K562 (cell line): ENCODE results near the gene SERINC3. TPM values are rescaled to one million over a fixed set of nuclear protein-coding genes. Genes with fewer than 3 reads are reported as not detected.

ENCODE experiments used
- ARID3A ChIP-seq: IDR thresholded peaks from 2 replicates; pipeline ENCODE4 v1.6.1; 2012; ENCODE audit warnings: low read depth, low read length, improper control_type of control experiment, borderline replicate concordance
- CEBPG ChIP-seq, 3 experiments: fragments of 200-800 bp in 1 of 3; sonication (Bioruptor generic) in 1 of 3; sonication (generic) in 1 of 3; formaldehyde crosslinking in 1 of 3; IDR thresholded peaks in 2 of 3; conservative IDR thresholded peaks in 1 of 3; 2 replicates each; pipeline versions ENCODE4 v1.6.1 to v1.8.0; 2016 to 2022; ENCODE audit warnings: missing compliant biosample characterization in 2 of 3, missing genetic modification characterization in 2 of 3, mild to moderate bottlenecking in 1 of 3, missing genetic modification reagents in 1 of 3
- CREB1 ChIP-seq, 2 experiments: sonication (generic) in 1 of 2; formaldehyde crosslinking in 1 of 2; IDR thresholded peaks; 2 replicates each; pipeline versions ENCODE4 v1.6.1 to v1.8.0; 2012 to 2022; ENCODE audit warnings: inconsistent platforms in 1 of 2, mild to moderate bottlenecking in 1 of 2, missing genetic modification reagents in 1 of 2, moderate library complexity in 1 of 2
- CREBBP ChIP-seq: IDR thresholded peaks from one replicate; pipeline ENCODE4 v1.6.1; 2012; ENCODE audit warnings: low read depth, mild to moderate bottlenecking, control low read depth, inconsistent platforms, low read length
- ETS1 ChIP-seq: conservative IDR thresholded peaks from 2 replicates; pipeline ENCODE4 v1.6.1; 2011; ENCODE audit warnings: low read depth, mild to moderate bottlenecking, low read length; ENCODE audit not compliant: control insufficient read depth
- FOXK1 ChIP-seq: sonication (generic); formaldehyde crosslinking; IDR thresholded peaks from 2 replicates; pipeline ENCODE4 v1.8.0; 2022; ENCODE audit warnings: missing genetic modification reagents, mild to moderate bottlenecking, borderline replicate concordance
- HLTF ChIP-seq: fragments of 450-650 bp; IDR thresholded peaks from 2 replicates; pipeline ENCODE4 v1.6.1; 2016
- HMG20B ChIP-seq: fragments of 250-450 bp; sonication (Bioruptor Pico); IDR thresholded peaks from 2 replicates; pipeline ENCODE4 v1.5.0; 2021; ENCODE audit warnings: mild to moderate bottlenecking
- KLF16 ChIP-seq: IDR thresholded peaks from 2 replicates; pipeline ENCODE4 v1.6.1; 2016; ENCODE audit warnings: antibody characterized with exemption
- MBD2 ChIP-seq: sonication (generic); IDR thresholded peaks from 2 replicates; pipeline ENCODE4 v1.6.1; 2016; ENCODE audit warnings: low read depth, borderline replicate concordance
- MEIS2 ChIP-seq: fragments of 450-650 bp; IDR thresholded peaks from 2 replicates; pipeline ENCODE4 v1.6.1; 2014; ENCODE audit warnings: mild to moderate bottlenecking; ENCODE audit not compliant: partially characterized antibody
- NFYB ChIP-seq: IDR thresholded peaks from 2 replicates; pipeline ENCODE4 v1.6.1; 2011; ENCODE audit warnings: mild to moderate bottlenecking, moderate library complexity; ENCODE audit not compliant: insufficient read length; ENCODE audit errors: extremely low read depth
- NR2C1 ChIP-seq, 2 experiments: fragments of 450-650 bp; IDR thresholded peaks; 2 replicates each; pipeline ENCODE4 v1.6.1; 2017; ENCODE audit warnings: mild to moderate bottlenecking in 2 of 2, antibody characterized with exemption in 1 of 2, inconsistent platforms in 1 of 2, missing compliant biosample characterization in 1 of 2, missing genetic modification characterization in 1 of 2
- PCBP1 ChIP-seq: fragments of 200-400 bp; formaldehyde crosslinking; IDR thresholded peaks from 2 replicates; pipeline ENCODE4 v1.6.1; 2018; ENCODE audit warnings: mild to moderate bottlenecking, low read depth, low read length; ENCODE audit not compliant: poor library complexity, severe bottlenecking
- RBM15 ChIP-seq: fragments of 200-400 bp; formaldehyde crosslinking; IDR thresholded peaks from 2 replicates; pipeline ENCODE4 v1.6.1; 2018; ENCODE audit warnings: mild to moderate bottlenecking, low read length, moderate library complexity; ENCODE audit not compliant: insufficient read depth
- RBM34 ChIP-seq: fragments of 200-400 bp; formaldehyde crosslinking; IDR thresholded peaks from 2 replicates; pipeline ENCODE4 v1.6.1; 2018; ENCODE audit warnings: low read length, borderline replicate concordance; ENCODE audit not compliant: insufficient read depth
- SRF ChIP-seq, 2 experiments: fragments of 250-450, 450-650 bp in 1 of 2; sonication (Bioruptor Pico) in 1 of 2; sonication (generic) in 1 of 2; formaldehyde crosslinking; IDR thresholded peaks; 2 replicates each; pipeline versions ENCODE4 v1.5.0 to v1.5.1; 2020 to 2022; ENCODE audit warnings: mild to moderate bottlenecking in 1 of 2, missing genetic modification reagents in 1 of 2
- TAF15 ChIP-seq: fragments of 200-400 bp; formaldehyde crosslinking; IDR thresholded peaks from 2 replicates; pipeline ENCODE4 v1.6.1; 2017; ENCODE audit warnings: mild to moderate bottlenecking, low read depth, low read length, moderate library complexity
- TCF7L2 ChIP-seq: fragments of 150-350 bp; IDR thresholded peaks from 2 replicates; pipeline ENCODE4 v1.6.1; 2016; ENCODE audit warnings: low read depth, mild to moderate bottlenecking, low read length, moderate library complexity
- THRAP3 ChIP-seq: fragments of 450-650 bp; IDR thresholded peaks from 2 replicates; pipeline ENCODE4 v1.6.1; 2016; ENCODE audit warnings: mild to moderate bottlenecking, inconsistent platforms, borderline replicate concordance
- YBX1 ChIP-seq: fragments of 450-650 bp; IDR thresholded peaks from 2 replicates; pipeline ENCODE4 v1.7.1; 2016; ENCODE audit warnings: mild to moderate bottlenecking
- ZBTB8A ChIP-seq: fragments of 450-650 bp; IDR thresholded peaks from 2 replicates; pipeline ENCODE4 v1.6.1; 2018; ENCODE audit warnings: mild to moderate bottlenecking, moderate library complexity; ENCODE audit not compliant: partially characterized antibody
- ZNF12 ChIP-seq: sonication (generic); formaldehyde crosslinking; IDR thresholded peaks from 2 replicates; pipeline ENCODE4 v1.4.0; 2020; ENCODE audit warnings: mild to moderate bottlenecking, missing genetic modification reagents
- polyA plus RNA-seq, 8 experiments: library from polyadenylated mRNA; depleted of rRNA in 4 of 8; stranded (reverse) in 5 of 8; unstranded in 3 of 8; fragments of >200 nt; fragmentation: Nextera tagmentation in 2 of 8; fragmentation: Illumina TruSeq in 1 of 8; extraction: Ambion mirVana in 2 of 8; extraction: Trizol in 1 of 8; gene quantifications; 2 replicates each; pipeline versions ENCODE4 v1.2.1 to v1.2.3, GENCODE V29; 2011 to 2014; ENCODE audit warnings: inconsistent platforms in 1 of 8, missing spikeins in 1 of 8
- total RNA-seq, 7 experiments: library from RNA; depleted of rRNA in 6 of 7; stranded (reverse); fragments of >200 nt in 6 of 7; fragmentation: Illumina TruSeq in 2 of 7; extraction: Trizol in 2 of 7; gene quantifications; 2 replicates each; pipeline versions ENCODE4 v1.2.1 to v1.2.3, GENCODE V29; 2011 to 2021; ENCODE audit warnings: low replicate concordance in 1 of 7

SERINC3 gene
- total and polyA plus RNA-seq, 9 of the 15 experiments (the other 6 are each of a cell fraction or from before 2014, with no cell fraction given): 24.7 to 107 (median 48.8) TPM

GRCh38 chr20:44521484-44522481 lies at the start of gene SERINC3 (continued):
- TF ChIP-seq NR2C1 (IDR thresholded peaks at IDR 0.05) (no peak), NR2C1 (tag; IDR thresholded peaks at IDR 0.05) (no peak), FOXK1 (CRISPR knock-in tag) (peak; percentile 69; the same call in 1 of the 2 replicates), ZBTB8A (no peak), ZNF12 (CRISPR knock-in tag) (no peak), TCF7L2 (no peak), ARID3A (peak; percentile 53; the same call in 1 of the 2 replicates), HLTF (no peak), ETS1 (no peak; the same call in 1 of the 2 replicates), NFYB (peak; percentile 47), PCBP1 (no peak), SRF (CRISPR knock-in tag; IDR thresholded peaks at IDR 0.05) (0 out of 4 replicates have a peak, but pooled peaks of 1 of the 2 experiments have one; percentile 19), MBD2 (peak; percentile 68; the same call in 1 of the 2 replicates), CREB1 (IDR thresholded peaks at IDR 0.05) (peak; percentile 95), CREB1 (CRISPR knock-in tag; IDR thresholded peaks at IDR 0.05) (peak; percentile 93), CREBBP (no peak), KLF16 (no peak), THRAP3 (no peak), RBM34 (no peak), HMG20B (CRISPR knock-in tag) (no peak), MEIS2 (peak; percentile 52), RBM15 (no peak), TAF15 (no peak), YBX1 (no peak), CEBPG (CRISPR knock-in tag; IDR thresholded peaks at IDR 0.05) (peak; percentile 52; the same call in 1 of the 2 replicates), CEBPG (tag; conservative IDR thresholded peaks at IDR 0.05 in 1 of 2, IDR thresholded peaks at IDR 0.05 in 1 of 2) (peak; percentile 20 to 74; a peak in 3 of 4 replicates)
